ENCODE results near the gene ZNF507.

ZNF507 gene

DNA sequence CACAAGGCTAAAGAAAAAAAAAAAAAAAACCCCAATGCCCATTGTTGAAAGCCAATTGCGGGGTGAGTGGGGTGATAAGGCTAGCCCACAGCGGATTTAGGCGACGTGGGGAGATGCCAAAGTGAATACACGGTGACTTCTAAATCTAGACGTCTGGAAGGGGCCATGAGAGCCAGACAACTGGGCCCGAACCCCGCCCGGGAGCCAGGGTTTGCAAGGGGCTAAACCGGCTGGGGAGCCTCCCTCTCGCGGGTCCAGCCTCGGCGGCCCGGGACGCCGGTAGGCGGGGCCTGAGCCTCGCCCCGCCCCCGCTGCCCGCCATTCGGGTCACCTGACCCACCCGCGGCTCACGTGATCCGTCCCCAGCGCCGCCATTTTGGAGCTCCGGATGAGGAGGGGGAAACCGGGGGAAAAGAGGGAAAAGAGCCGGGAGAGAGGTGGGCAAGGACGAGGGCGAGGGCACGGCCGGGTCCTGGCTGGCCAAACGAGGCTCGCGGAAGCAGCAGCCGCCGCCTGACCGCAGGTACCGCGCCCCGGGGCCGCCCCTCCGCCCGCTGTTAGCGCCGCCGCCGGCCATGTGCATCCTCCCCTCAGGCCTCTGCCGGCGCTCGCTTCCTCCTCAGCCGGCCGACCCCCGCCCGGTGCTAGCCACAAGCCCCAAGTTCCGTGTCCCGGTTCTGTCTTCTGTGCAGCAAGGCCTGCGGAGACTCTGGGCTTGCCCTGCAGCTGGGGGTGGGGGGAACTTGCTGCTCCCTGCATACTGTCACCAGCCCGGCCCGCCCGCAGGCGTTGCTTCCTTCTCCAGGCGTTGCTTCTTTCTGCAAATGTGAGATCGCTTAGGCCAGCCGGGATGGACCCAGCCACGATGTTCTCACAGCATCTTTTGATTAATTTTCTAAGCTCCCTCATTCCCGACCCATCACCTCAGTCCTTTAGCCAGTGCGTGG is at the start of gene ZNF507:
ZNF507 (plus strand) TSS at position 350 of the 947 bp plus-strand sequence. CDS start 7,221 bp downstream, outside the sequence.
- peak; percentile 83 for DNase-seq

DNA sequence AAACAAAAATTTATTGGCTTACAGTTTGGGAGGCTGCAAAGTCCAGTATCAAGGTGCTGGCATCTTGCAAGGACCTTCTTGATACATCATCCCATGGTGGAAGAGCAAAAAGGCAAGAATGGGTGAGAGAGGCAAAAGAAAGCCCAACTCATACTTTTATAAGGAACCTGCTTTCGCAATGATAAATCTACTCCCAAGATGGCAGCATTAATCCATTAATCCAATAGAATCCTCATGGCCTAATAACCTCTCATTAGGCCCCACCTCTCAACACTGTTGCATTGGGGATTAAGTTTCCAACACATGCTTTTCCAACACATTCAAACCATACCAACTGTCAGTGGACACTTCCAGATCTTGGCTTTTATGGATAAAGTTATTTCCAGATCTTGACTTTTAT is 48.7 kb upstream of the ZNF507 start:
- DNase-seq, result no peak

DNA sequence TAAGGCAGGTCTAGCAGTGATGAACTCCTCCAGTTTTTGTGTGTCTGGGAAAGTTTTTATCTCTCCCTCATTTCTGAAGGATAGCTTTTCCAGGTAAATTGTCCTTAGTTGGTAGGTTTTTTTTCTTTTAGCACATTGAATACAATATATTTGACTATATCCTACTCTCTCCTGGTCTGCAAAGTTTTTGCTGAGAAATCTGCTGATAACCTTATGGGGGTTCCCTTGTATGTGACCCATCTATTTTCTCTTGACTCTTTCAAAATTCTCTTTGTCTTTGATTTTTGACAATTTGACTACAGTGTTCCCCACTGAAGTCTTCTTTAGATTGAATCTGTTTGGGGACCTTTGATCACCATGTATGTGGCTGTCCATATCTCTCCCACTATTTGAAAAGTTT is 42.6 kb upstream of the ZNF507 start:
- DNase-seq, result no peak

GRCh38 chr19:32303193-32303592 is 42.2 kb upstream of the ZNF507 start:
- no peak for DNase-seq

DNA sequence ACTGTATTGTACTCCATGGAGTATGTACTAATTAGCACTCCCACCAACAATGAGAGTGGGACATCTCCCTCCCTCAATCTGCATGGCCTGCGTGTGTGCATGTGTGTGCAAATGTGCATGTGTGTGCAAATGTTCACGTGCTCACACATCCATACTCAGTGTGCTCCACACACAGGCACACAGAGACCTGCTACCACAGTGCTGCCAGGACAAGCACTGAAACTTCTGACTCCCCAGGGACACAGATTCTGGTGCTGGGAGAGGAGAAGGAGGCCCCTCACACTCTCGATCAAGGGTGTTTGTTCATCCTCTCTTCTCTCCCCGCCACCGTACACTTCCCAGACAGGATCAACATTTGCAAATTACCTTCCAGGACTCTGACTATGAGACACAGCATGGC is 37.8 kb upstream of the ZNF507 start:
- no peak for DNase-seq

GRCh38 chr19:32308431-32309077 is 36.9 kb upstream of the ZNF507 start:
- no peak for DNase-seq

GRCh38 chr19:32309711-32310390 is 35.6 kb upstream of the ZNF507 start:
- no peak for DNase-seq

DNA sequence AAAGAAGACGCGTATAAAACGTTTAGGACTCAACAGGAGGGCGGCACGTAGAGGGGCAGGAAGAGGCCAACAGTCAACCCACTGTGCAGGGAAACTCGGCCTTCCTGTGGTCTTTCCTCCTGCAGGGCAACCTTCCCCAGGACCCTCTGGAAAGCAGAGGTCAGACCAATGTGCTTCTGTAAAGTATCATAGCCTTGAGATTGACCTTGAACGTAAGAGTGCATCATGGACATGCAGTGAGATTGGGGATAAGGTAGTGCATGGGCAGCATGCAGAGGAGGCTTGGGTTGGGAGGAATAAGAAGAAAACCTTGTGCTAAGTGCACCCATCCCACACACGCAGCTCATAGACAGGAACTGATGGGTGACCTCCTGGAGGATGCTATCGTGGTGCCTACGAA is 34.0 kb upstream of the ZNF507 start:
- DNase-seq, result no peak

DNA sequence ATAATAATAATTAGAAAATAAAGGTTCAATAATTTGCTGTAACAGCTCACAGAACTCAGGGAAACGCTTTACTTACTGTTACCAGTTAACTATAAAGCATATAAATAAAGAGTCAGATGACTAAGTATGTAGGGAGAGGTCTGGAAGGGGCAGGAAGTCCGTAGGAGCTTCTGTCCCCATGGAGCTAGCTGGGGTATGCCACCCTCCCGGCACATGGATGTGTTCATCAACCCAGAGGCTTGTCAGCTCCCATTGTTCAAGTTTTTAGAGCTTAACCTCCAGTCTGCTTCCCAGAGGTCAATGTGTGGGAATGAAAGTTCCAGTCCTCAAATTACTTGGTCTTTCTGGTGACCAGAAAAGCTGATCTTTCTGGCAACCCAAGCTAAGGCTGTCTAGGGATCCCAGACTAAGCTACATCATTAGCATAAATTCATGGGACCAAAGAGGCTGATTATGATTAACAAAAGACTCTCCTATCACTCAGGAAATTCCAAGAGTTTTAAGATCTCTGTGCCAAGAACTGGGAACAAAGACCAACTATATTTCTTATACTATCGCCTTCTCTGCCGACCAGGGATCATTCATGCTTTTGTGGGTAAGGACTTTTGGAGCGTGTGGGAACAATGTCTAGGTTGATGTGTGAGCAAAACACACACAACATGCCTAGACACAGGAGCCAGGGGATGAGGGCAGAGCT is 31.7 kb upstream of the ZNF507 start:
- no peak for DNase-seq

DNA sequence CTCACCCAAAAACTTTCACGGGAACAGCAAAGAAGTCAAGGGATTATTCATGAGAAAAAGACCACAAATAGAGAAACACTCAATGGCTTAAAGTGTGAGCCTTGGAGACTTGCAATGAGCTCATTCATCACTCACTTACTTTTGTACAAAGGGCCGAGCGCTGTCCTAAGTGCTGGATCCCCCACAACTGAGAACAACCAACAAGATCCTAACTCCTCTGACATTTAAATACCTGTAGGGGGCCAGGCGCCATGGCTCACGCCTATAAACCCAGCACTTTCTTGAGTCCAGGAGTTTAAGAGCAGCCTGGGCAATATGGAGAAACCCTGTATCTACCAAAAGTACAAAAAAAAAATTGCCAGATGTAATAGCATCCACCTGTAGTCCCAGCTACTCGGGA is 29.4 kb upstream of the ZNF507 start:
- no peak for DNase-seq

- DNase-seq, result no peak
These were observed 28.3 kb upstream of the ZNF507 start for GRCh38 chr19:32317086-32317485.

GRCh38 chr19:32318884-32319520 is 26.4 kb upstream of the ZNF507 start:
- DNase-seq, result no peak

DNA sequence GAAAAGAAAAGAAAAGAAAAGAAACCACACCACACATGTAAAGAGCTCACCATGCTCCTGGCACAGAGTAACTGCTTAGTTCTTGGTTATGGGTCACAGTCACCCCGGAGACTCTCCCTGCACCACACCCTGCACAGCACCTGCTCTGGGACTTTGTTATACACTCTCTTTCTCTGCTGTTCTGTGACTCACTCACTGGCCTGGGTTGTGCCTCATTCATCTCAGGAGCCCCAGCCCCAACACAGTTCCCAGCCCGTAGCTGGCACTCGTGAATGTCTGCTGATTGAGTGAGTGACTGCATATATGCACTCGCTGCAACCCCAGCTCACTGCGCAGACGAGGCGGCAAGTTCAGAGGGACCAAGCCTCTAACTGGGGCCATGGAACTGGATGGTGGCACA is 22.9 kb upstream of the ZNF507 start:
- DNase-seq, result no peak

DNA sequence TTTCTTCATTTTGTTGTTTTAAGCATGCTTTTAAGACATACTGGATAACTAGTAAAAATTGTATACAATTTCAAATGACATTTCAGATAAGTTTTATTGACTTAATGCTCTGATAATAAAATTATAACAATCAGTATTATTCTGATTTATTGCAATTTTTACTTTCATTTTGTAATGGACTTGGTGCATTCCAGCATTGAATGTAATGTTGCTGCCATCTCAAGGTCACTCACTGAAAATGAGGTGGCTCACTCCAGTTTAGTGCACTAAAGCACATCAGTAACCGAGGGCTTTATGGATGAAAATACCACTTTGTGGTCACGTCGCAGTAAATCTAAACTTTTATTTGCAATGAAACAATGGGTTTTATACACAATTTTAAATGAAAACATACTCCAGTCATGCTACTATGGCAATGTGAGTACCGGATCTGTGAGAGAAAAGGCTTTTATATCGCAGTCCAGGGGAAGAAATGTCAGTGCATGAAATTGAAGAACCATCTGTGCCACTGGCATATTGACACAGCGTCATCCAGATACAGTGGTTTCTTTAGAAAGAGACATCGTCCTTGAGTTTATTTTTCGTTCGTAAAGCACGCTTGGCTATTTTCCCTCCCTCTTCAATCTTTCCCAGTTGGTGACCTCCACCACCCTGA is 20.7 kb upstream of the ZNF507 start:
- no peak for DNase-seq

DNA sequence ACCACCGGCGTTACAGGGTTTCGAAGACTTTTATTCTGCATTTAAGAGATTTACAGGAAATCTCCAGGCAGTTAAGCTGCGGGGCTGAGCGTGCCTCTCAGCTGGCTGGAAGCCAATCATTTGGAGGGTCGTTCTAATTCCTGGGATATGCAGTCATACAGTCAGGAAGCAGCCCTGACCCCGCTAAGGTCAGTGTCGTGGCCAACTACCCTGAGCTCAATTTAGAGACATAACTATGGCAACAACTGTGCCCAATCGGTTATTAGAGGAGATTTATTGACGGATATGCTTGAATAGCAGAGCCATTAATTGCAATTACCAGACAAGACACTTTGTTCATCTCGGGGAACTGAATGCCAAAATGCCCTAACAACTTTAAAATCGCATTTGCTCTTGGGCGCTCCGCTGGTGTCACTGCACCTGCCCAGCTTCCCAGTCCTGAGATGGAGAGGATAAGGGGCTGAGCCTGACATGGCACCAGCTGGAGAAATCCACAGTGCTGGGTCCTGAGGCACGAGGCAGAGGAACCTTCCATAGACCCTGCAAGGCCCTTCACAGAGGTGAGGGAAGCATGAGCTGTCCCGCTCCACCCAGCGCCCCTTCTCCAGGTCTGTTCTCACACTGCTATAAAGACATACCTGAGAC is 15.1 kb upstream of the ZNF507 start:
- DNase-seq, result no peak

DNA sequence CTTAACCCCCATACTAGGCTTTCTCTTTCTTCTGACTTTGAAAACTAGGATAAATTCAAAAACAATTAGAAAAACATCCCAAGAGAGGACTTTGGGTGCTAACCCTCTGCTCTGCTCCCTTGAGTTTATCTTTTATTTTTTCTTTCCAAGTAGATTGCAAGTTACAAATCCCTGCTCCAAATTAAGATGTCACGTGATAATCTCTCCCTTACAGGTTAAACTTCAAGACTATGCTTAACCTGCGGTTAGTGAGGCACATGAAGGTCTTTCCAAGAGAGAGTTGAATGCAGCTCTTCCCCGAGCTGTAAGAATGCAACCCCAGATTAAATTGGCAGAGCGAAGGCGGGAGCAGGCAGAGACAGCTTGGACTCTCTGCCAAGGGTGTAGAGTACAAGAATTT is 12.2 kb upstream of the ZNF507 start:
- no peak for DNase-seq

GRCh38 chr19:32336259-32337083 is 8.9 kb upstream of the ZNF507 start:
- DNase-seq, result no peak

GRCh38 chr19:32337084-32337808 is 8.2 kb upstream of the ZNF507 start:
- no peak for DNase-seq

- no peak for DNase-seq
These were observed 6.0 kb upstream of the ZNF507 start for GRCh38 chr19:32339423-32339822.

Measured in CD4-positive, alpha-beta T cell treated with Interleukin-12 subunit alpha and Interleukin-12 subunit beta, for 1 hour (primary cell).